Right atrium auricular region (tissue), 2 donors: ENCODE data around the gene MRPL12. TPM values are rescaled to one million over a fixed set of nuclear protein-coding genes. Genes with fewer than 3 reads are reported as not detected.
"Not testable (repeated sequence)": the region's sequence is repeated elsewhere in the genome, so short reads cannot be mapped to it uniquely, and the experiment has no call there.

Experiments
- DNase-seq: peaks from one replicate; pipeline ENCODE4 v3.0.0-alpha.2; 2019; ENCODE audit warnings: low spot score
- H3K27ac ChIP-seq, 2 donors: fragments of 200-600 bp; sonication (generic); 1 replicate in 1 of 2; 2 replicates in 1 of 2; pipeline ENCODE4 v1.5.1; 2016 to 2019
- H3K27me3 ChIP-seq, 2 donors: fragments of 200-600 bp; sonication (generic); one replicate each; pipeline versions ENCODE4 v1.5.1 to v1.6.0; 2017 to 2019
- H3K36me3 ChIP-seq: fragments of 200-600 bp; sonication (generic); one replicate; pipeline ENCODE4 v1.5.1; 2016
- H3K4me1 ChIP-seq, 2 donors: fragments of 200-600 bp; sonication (generic); one replicate each; pipeline versions ENCODE4 v1.5.1 to v1.6.0; 2017 to 2019
- H3K4me3 ChIP-seq, 2 donors: fragments of 200-600 bp; sonication (generic); 1 replicate in 1 of 2; 2 replicates in 1 of 2; pipeline ENCODE4 v1.5.1; 2017 to 2019; ENCODE audit warnings: mild to moderate bottlenecking in 1 of 2, moderate library complexity in 1 of 2
- H3K9me3 ChIP-seq, 2 donors: fragments of 200-600 bp; sonication (generic); one replicate each; pipeline ENCODE4 v1.5.1; 2019
- microRNA-seq, 2 donors: library from miRNA; unstranded; fragments of <30 nt; microRNA quantifications; one replicate each; pipeline ENCODE4, GENCODE V29; 2016 to 2017; ENCODE audit warnings: borderline number of aligned reads in 2 of 2, borderline replicate concordance in 1 of 2
- total RNA-seq, 2 donors: library from RNA; depleted of rRNA; stranded (reverse); fragments of >200 nt; gene quantifications; one replicate each; pipeline ENCODE4 v1.1.0, GENCODE V29; 2016
- TF ChIP-seq, protein P1 (sequence below), 2 donors: fragments of 200-600 bp; sonication (generic); IDR thresholded peaks; one replicate each; pipeline ENCODE4 v1.5.1; 2019; ENCODE audit warnings: antibody characterized with exemption in 2 of 2

Gene MRPL12
- total RNA-seq, 2 donors from 2014 or later = 87.9 to 127 TPM

DNA sequence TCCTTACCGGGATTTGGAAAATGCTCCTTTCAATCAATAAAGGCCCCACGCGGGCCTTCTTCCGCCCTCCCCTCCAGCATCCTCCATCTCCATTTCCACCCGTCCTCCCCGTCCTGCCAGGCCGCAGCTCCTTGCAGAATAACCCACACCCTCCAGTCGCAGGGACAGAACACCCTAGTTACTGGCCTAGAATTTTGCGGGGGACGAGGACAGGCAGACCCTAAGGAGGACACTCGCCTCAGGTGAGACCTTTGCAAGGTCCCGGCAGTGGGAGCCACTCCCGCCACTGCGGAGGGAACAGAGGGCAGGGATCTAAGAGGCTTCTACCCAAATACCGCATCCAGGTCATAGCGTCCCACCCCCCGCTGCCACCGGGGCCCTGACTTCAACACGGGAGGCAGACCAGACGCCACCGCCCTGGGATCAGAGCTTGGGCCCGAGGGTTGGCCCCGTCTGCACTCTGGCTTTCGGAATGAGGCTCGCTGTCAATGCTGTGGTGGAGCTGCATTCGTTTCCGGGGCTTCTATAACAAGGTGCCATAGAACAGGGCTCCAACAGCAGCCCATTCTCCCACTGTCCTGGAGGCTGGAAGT is 35.7 kb downstream of the MRPL12 start:
- TF ChIP-seq, protein P1, sequence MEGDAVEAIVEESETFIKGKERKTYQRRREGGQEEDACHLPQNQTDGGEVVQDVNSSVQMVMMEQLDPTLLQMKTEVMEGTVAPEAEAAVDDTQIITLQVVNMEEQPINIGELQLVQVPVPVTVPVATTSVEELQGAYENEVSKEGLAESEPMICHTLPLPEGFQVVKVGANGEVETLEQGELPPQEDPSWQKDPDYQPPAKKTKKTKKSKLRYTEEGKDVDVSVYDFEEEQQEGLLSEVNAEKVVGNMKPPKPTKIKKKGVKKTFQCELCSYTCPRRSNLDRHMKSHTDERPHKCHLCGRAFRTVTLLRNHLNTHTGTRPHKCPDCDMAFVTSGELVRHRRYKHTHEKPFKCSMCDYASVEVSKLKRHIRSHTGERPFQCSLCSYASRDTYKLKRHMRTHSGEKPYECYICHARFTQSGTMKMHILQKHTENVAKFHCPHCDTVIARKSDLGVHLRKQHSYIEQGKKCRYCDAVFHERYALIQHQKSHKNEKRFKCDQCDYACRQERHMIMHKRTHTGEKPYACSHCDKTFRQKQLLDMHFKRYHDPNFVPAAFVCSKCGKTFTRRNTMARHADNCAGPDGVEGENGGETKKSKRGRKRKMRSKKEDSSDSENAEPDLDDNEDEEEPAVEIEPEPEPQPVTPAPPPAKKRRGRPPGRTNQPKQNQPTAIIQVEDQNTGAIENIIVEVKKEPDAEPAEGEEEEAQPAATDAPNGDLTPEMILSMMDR (IDR thresholded peaks at IDR 0.05) = no peak
- H3K27me3 ChIP-seq = no peaks in the 10 kb centered on the region

GRCh38 chr17:81739593-81739992 is 36.4 kb downstream of the MRPL12 start:
- not testable (repeated sequence) for DNase-seq, H3K4me1 ChIP-seq, H3K36me3 ChIP-seq, H3K4me3 ChIP-seq, H3K27ac ChIP-seq, H3K9me3 ChIP-seq, H3K27me3 ChIP-seq

More for the DNA sequence above, 35.7 kb downstream of the MRPL12 start:
- Histone ChIP-seq H3K9me3 (no peaks in the 10 kb centered on the region), H3K4me3 (no peak overlapping the region), H3K36me3 (no peaks in the 10 kb centered on the region), H3K27ac (no peak overlapping the region), H3K4me1 (peaks cover 0 to 14% of the 10 kb centered on the region in 2 donors)
- DNase-seq = no peak

DNA sequence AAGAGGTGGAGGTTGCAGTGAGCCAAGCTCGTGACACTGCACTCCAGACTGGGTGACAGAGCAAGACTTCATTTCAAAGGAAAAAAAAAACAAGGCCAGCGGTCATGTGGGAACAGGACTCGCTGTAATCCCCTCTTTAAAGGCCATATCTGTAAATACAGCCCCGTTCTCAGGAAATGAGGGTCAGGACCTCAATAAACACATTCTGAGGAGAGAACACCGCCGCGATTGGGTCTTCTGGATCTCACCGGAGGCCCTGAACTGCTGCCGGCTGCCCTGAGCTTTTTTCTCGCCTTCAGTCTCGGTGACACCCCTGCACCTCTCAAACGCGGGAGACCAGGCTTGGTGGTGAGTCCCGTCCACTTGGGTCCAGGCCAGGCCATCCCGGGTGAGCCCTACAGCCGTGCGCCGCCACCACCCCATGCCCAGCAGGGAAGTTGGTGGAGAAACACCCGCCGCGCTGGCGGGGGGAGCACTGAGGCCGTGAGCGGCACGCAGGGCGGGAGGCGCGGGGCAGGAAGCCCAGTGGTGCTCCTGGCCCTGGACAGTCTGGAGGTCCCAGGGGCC is 37.3 kb downstream of the MRPL12 start:
- TF ChIP-seq, protein P1 (IDR thresholded peaks at IDR 0.05) = no peak
- H3K9me3 ChIP-seq = no peaks in the 10 kb centered on the region

DNA sequence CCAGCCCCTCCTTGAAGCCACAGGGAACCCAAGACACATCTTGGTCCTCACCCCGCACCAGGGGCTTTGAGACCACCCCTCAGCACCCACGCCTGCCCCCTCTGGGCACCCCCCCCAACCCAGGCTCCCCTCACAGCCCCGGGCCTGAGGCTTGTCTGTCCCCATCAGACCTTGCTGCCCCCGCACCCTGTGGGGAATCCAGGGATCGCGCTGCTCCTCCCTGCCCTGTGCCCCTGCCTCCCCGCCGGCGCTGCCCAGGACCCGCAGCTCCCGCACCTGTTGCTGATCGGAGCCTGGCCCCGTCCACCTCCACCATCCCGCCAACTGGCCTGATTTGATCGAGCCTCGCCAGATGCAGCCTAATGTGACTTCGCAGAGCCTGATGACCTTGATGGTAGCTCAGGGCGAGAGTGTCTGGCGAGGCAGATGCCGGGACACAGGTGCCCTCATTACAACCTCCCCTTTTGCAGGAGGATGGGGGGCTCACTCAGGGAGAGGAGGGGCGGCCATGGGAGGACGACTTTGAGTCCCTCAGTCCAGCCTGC is 38.0 kb downstream of the MRPL12 start:
- H3K9me3 ChIP-seq = no peaks in the 10 kb centered on the region
- DNase-seq = no peak
- no peaks in the 10 kb centered on the region for H3K27me3 ChIP-seq
- no peak overlapping the region for H3K27ac ChIP-seq
- no peak overlapping the region for H3K4me3 ChIP-seq
- TF ChIP-seq, protein P1 (IDR thresholded peaks at IDR 0.05) = no peak
- H3K36me3 ChIP-seq = no peaks in the 10 kb centered on the region
- H3K4me1 ChIP-seq = peaks cover 0 to under 1% of the 10 kb centered on the region in 2 donors

More for the DNA sequence above, 37.3 kb downstream of the MRPL12 start:
- Histone ChIP-seq H3K4me1 (peaks cover 0 to 7% of the 10 kb centered on the region in 2 donors), H3K27me3 (no peaks in the 10 kb centered on the region), H3K27ac (no peak overlapping the region), H3K36me3 (no peaks in the 10 kb centered on the region), H3K4me3 (no peak overlapping the region)
- no peak for DNase-seq

DNA sequence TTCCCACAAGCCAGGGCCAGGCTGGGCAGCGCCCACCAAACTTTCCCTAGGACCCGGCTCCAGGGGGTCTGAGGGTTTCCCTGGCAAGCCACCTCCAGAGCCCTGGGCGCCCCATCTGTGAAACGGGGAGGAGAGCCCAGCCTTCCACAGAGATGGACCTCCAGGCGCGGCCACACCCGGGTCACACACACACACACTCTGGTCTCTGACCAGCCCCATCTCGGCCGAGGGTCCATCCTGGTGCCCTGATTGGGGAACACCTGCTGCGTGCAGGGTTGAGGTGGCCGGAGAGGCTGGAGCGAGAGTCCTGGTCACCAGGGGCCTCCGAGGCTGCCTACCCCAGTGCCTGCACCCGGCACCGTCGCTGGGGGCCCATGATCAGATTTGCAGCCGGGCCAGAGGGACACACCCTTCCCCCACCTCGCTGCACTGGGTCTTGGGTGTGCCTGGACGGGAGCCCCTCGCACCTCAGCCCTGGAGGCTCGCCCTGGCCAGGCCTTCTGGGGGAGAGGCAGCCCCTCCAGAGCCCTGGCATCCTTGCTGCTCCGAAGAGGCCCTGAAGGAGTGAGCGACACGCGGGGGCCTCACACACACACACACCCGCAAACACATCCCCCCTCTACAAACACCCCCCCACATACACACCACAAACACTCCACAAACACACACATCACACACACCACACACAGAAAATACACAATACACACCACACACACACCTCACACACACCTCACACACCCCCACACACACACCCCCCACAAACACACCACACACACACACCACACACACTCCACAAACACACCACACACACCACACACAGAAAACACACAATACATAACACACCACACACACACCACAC is 38.7 kb downstream of the MRPL12 start:
- DNase-seq = no peak
- H3K4me1 ChIP-seq = no peaks in the 10 kb centered on the region
- no peaks in the 10 kb centered on the region for H3K27me3 ChIP-seq
- no peak overlapping the region for H3K4me3 ChIP-seq
- TF ChIP-seq, protein P1 (IDR thresholded peaks at IDR 0.05) = no peak
- no peak overlapping the region for H3K27ac ChIP-seq
- no peaks in the 10 kb centered on the region for H3K36me3 ChIP-seq
- no peaks in the 10 kb centered on the region for H3K9me3 ChIP-seq

Small RNA genes within 50 kb of the gene (microRNA-seq; reads per million reads assigned to microRNA genes)
- gene MIR6786 = 0 to 1.4 reads per million in 2 donors

Other genes starting within 250 kb of the MRPL12 start
- gene ACTG1, start 190.6 kb upstream of the MRPL12 start, total RNA-seq = 1,000 to 10,000 TPM; 1,076 to 1,610 TPM
- gene FSCN2, start 175.0 kb upstream of the MRPL12 start, total RNA-seq = under 1 TPM; 0.63 to 0.74 TPM
- 10 to 100 TPM; 12.8 to 13.7 TPM for gene FAAP100, start 151.0 kb upstream of the MRPL12 start, total RNA-seq
- 10 to 100 TPM; 69.3 to 70.4 TPM for gene NPLOC4, start 66.3 kb upstream of the MRPL12 start, total RNA-seq
- not detected for gene TSPAN10, start 66.2 kb upstream of the MRPL12 start, total RNA-seq
- not detected for gene PDE6G, start 46.8 kb upstream of the MRPL12 start, total RNA-seq
- 10 to 100 TPM; 19.3 to 19.6 TPM for gene OXLD1, start 36.8 kb upstream of the MRPL12 start, total RNA-seq
- gene CCDC137, start 36.6 kb upstream of the MRPL12 start, total RNA-seq = 1 to 10 TPM; 3.8 to 5.1 TPM
- 10 to 100 TPM; 20.3 to 22.2 TPM for gene ARL16, start 19.6 kb upstream of the MRPL12 start, total RNA-seq
- 10 to 100 TPM; 33.7 to 59.5 TPM for gene HGS, start 19.4 kb upstream of the MRPL12 start, total RNA-seq
- gene SLC25A10, start 8.9 kb downstream of the MRPL12 start, total RNA-seq = 10 to 100 TPM in 1 of 2 donors, 1 to 10 TPM in 1; 6.6 to 18.2 TPM
- gene GCGR, start 100.8 kb downstream of the MRPL12 start, total RNA-seq = not detected
- gene MCRIP1, start 129.9 kb downstream of the MRPL12 start, total RNA-seq = 100 to 1,000 TPM in 1 of 2 donors, 10 to 100 TPM in 1; 91.3 to 108 TPM
- gene PPP1R27, start 131.7 kb downstream of the MRPL12 start, total RNA-seq = not detected
- gene P4HB, start 157.2 kb downstream of the MRPL12 start, total RNA-seq = 100 to 1,000 TPM; 321 to 426 TPM
- gene ARHGDIA, start 168.0 kb downstream of the MRPL12 start, total RNA-seq = 100 to 1,000 TPM in 1 of 2 donors, 10 to 100 TPM in 1; 59.4 to 145 TPM
- 10 to 100 TPM; 24.3 to 35.9 TPM for gene ALYREF, start 188.2 kb downstream of the MRPL12 start, total RNA-seq
- gene ANAPC11, start 188.4 kb downstream of the MRPL12 start, total RNA-seq = 100 to 1,000 TPM; 126 to 229 TPM
- gene NPB, start 198.9 kb downstream of the MRPL12 start, total RNA-seq = 1 to 10 TPM in 1 of 2 donors, not detected in 1; 1.7 TPM
- 10 to 100 TPM; 23.3 to 26.1 TPM for gene PCYT2, start 208.0 kb downstream of the MRPL12 start, total RNA-seq
- gene SIRT7, start 214.8 kb downstream of the MRPL12 start, total RNA-seq = 1 to 10 TPM; 2.8 to 4.9 TPM
- gene MAFG, start 224.4 kb downstream of the MRPL12 start, total RNA-seq = 10 to 100 TPM; 21.8 to 26.5 TPM
- gene PYCR1, start 233.9 kb downstream of the MRPL12 start, total RNA-seq = 10 to 100 TPM in 1 of 2 donors, 1 to 10 TPM in 1; 8.3 to 10.2 TPM
- gene MYADML2, start 243.9 kb downstream of the MRPL12 start, total RNA-seq = 1 to 10 TPM in 1 of 2 donors, under 1 TPM in 1; 0.55 to 1.4 TPM